ENCODE data around the gene BRICD5.

The BRICD5 gene

DNA sequence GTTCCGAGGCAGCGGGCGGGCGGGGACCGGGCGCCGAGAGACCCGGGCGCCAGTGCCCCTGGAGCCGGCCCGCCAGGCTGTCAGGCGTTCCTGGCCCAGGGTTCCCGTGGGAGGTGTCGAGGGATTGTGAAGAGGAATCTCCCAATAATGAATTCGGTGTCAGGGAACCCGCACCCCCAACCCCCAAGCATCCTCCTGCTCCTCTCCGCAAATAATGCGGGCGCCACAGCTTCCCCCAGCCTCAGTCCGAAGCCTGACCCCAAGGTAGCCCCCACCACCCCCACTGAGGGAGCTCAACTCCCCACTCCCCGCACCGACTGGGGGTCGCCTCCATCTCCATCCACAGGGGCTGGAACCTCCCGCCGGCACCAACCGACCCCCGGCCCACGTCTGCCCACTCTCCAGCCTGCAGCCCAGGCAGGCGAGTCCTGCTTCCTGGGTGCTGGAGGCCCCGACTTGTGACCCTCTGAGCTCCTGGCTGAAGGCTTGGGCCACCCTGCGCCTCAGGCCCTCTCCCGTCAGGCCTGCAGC lies 13.6 kb downstream of the BRICD5 start:
- no peak for DNase-seq

DNA sequence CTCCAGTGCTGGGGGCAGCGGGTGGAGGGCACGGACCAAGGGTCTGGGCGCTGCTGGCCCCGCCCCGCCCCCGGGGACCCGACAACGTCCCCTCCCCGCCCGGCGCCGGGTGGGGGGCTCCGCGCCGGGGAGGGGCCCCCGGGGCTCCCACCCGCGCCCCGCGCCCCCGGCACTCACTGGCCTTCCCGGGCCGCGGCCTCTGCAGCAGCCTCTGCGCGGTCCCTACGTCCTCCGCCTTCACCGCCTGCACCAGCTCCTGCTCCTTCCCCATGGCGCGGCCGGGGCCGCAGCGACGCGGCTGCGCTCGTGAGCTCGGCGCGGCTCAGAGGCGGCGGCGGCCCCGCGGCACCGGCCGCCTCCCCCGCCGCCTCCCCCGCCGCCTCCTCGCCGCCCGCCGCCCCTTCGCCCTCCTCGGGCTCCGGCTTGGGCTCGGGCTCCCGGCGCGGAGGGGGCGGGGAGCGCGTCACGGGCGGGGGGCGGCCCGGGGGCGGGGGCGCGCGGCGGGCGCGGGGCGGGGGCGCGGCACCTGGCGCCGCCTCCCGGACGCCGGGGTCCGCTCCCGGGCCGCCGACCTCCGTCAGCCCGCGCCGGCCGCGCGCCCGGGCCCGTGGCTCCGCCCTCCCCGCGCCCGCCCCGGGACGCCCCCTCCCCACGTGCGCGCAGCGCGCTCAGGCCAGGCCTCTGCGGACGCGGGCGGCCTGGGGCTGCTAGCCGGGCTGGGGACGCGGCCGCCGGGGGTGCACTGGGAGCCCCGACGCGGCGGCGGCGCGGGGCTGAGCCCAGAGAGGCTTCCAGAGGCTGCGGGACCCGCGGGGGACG lies 14.3 kb downstream of the BRICD5 start, which contains the start of gene CASKIN1:
Gene CASKIN1, minus strand, starts transcription at position 444 of the 819 bp plus-strand sequence. Its CDS starts 173 bp downstream, at position 271.
- DNase-seq: peak; percentile 21

DNA sequence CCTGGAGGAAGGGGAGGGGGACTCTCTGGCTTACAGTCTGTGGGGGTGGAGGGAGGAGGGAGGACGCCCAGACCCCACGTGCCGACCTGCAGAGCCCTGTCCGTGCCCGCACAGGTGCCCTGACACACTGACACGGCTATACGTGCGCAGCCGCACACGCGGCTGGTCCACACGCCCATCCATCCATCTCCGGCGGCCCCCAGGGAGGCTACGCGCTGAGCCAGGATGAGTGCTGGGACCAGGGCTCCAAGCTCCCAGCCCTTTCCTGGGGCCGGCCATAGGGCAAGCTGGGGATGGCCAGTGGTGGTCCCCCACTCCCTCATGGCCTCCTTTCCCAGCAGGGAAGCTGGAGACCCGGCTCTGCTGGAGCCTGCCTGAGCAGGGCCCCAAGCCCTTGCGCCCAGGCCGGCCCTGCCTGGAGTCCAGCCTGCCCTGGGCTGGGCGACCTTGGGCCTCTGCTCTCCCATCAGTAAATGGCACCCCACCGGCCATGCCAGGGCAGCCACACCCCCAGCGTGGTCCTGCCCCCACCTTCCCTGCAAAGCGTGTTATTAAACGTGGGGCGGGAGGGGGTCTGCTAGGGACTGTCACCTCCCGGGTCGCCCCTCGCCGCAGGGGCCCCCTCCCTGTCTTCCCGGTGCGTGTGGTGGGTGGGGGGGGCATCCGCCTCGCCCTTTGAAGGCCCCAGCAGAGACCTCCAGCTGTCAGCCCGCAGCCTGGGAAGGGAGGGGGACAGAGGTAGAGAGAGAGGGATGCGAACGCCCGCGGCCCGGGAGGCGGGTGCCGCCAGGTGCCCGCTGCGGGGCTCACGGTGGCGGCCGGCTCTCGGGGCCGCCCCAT lies 15.1 kb downstream of the BRICD5 start:
- DNase-seq: no peak

DNA sequence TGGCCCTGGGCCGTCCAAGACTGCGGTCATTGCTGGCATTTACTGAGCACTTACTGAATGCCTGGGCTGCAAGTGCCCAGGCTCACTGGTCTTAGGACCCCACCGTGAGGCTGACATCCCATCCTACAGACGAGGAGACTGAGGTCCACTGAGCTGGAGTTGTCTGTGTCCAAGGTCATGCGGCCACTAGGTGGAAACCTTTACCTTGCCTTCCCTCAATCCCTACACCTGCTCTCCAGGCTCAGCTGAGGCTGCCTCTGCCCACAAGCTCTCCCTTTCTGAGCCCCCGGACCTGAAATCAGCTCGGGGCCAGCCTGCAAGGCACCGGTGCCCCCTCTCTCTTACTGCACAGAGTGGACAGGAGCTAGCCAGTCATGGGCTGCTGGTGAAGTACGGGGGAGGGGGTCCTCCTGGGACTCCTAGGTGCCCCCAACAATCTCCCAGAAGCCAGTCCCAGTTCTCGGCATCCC lies 15.8 kb downstream of the BRICD5 start:
- peak; percentile 71 for DNase-seq

DNA sequence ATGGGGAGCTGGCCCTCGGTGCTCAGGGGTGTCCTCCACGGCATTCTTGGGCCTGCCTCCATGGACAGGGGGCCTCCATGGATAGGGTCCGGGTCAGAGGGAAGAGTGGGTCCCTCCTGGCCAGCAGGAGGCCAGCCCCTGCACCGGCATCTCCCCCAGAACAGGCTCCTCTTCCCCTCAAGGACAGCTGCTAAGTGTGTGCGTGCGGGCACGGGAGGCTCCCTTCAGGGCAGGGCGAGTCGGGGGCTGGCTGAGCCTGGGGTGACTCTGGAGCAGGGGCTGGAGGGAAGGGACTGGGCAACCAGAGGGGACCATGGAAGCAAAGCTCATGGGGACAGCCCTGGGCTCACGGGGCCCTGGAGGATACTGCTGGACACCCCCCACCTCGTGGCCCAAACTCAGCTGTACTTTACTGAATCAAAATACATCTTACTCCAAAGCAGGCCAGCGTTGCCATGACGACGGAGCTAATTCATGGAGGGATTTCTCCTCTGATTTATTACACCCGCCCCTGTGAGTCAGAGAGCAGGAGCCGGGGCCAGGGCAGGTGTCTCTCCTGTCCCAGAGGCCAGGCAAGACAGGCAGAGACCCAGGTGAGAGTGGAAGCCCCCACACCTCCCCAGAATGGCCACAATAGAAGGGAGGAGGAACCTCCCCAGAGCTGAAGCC lies 16.4 kb downstream of the BRICD5 start:
- DNase-seq: no peak

DNA sequence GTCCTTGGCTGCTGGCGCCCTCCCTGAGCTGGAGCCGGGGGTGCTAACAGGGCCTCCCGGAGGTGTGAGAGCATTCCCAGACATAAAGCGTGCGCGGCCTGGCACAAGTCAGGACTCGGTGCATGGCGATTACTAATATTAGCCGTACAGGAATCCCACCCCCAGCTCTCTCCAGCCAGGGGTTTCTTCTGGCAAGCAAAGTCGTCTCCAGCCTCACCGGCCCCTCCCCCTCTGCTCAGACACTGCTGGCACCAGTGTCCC lies 19.3 kb downstream of the BRICD5 start:
- no peak for DNase-seq

DNA sequence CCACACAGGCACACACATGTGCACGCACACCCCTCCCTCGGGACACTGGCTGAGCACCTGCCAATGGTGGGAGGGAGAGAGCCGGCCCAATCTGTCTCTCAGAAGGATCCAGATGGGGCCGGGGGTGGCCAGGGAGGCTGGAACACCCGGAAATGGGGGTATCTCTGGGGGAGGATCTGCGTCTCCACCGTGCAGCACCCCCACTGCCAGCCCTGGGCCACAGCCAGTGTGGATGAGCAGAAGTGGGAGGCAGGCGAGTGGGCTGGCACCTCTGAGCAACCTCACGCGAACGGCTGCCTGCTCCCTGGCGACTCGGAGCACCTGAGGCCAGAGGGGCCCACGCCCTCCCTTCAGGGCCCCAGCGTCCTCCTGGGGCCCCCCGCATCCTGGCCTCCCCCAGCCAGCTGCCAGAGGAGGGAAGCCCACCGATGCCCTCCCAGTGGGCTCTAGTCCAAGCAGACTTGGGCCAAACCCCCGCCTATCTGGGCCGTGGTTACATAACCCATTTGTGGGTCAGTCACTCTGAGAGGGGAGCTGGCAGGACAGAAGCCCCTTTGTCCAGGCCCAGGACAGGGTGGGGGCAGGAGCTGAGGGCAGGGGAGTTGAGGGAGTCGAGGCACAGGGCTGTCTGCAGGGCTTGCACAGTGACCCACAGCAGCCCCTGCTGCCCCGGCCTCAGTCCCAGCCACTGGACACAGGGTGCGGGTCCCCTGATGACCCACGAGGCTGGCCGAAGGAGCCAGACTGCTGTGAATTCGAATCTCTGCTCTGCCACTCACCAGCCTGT lies 19.8 kb downstream of the BRICD5 start:
- no peak for DNase-seq

DNA sequence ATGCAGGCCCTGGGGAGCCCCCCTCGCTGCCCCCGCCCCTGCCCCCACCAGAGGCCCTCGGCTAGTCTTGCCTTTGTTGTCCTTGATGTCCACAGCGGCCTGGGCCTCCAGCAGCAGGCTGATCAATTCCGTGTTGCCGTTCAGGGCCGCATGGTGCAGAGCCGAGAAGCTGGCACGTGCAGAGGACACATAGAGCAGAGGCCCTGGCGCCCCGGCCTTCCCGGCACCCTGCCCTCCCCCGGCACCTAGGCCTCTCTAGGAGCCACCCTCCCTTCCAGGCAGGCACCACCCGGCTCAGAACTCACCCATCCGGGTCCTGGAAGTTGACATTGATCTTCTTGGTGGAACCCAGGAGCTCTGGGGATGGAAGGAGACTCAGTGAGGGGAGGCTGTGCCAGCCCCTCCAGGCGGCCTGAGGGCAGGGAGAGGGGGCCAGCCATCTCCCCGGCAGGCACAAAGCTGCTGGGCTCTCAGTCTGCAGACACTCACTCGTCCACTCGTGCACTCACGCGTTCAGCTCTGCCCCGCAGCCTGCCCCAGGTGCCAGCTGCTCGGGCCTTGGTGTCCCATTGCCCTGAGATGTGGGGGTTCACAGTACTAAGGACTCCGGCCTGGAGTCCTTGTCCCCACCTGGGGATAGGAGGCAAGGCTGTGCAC lies 20.5 kb downstream of the BRICD5 start:
- no peak for DNase-seq

DNA sequence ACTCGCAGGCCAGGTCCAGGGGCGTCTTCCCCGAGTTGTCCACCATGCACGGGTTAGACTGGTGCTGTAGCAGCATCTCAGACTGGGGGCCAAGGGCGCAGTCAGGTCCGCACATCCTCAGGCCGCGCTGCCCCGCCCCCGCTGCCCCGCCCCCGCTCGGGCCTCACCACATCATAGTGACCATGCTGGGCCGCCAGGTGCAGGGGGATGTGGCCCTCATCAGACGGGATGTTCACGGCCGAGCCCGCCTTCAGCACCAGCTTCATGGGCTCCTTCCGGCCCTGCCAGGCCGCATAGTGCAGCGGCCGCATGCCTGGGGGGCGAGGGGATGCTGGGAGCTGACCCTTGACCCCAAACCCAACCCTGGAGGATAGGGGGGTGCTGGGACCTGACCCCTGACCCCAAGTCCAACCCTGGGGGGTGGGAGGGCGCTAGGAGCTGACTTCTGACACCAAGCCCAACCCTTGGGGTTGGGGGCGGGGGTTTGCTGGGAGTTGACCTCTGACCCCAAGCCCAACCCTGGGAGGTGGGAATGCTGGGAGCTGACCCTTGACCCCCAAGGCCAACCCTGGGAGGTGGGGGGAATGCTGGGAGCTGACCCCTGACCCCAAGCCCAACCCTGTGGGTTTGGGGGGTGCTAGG lies 21.3 kb downstream of the BRICD5 start:
- DNase-seq: no peak

DNA sequence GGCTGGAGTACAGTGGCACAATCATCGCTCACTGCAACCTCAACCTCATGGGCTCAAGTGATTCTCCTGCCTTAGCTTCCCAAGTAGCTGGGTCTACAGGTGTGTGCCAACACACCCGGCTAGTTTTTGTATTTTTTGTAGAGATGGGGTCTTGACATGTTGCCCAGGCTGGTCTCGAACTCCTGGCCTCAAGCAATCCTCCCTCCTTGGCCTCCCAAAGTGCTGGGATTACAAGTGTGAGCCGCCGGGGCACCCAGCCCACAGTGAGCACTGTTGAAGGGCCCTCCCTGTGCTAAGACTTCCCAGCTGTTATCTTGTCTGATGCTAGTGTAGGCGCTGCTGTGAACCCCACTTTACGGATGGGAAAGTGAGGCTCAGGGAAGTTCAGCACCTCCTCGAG lies 22.3 kb downstream of the BRICD5 start:
- DNase-seq: no peak

DNA sequence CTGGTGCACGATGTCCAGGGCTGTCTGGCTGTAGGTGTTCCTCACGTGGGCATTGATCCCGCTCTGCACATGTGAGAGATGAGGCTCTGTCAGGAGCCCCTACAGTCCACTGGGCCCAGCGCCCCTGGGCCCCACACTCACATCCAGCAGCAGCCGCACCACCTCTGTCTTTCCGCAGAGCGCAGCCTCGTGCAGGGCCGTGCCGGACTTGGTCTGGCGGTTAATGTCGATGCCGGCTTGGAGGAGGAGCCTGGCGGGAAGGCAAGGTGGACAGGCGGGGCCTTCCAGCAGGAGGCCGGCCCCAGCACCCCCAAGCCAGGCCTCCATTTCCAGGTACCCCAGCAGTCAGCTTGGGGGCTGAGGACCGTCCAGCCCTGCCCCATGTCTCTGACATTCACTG lies 23.5 kb downstream of the BRICD5 start:
- no peak for DNase-seq

DNA sequence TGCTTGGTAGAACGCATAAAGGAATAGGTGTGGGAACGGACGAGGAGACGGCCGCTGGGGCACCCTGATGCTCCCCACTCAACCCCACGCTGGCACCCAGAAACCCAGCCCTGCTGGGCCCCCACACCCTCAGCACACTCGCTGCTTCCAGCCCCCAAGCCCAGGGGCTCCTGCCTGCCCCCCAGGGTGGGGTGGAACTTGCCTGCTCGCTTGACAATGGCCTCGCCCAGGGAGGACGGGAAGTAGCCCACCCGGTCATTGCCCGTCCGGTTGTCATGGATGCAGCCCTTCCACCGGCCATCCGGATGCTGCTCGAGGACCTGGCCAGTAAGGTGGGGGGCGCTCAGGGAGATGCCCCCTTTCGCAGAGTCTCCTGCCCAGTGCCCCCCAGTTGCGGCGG lies 24.2 kb downstream of the BRICD5 start:
- no peak for DNase-seq

DNA sequence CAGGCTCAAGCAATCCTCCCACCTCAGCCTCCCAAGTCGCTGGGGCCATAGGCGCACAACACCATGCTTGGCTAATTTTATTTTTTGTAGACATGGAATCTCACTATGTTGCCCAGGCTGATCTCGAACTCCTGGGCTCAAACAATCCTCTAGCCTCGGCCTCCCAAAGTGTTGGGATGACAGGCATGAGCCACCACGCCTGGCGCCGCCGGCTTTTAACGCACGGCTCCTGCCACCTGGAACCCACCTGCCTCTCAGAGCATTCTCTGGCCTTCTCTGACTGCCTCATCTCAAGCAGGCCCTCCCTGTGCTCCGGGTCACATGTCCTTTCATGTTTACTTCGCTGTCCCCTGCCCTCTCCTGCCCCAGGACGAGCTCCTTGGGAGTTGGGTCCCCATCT lies 24.6 kb downstream of the BRICD5 start:
- DNase-seq: no peak

DNA sequence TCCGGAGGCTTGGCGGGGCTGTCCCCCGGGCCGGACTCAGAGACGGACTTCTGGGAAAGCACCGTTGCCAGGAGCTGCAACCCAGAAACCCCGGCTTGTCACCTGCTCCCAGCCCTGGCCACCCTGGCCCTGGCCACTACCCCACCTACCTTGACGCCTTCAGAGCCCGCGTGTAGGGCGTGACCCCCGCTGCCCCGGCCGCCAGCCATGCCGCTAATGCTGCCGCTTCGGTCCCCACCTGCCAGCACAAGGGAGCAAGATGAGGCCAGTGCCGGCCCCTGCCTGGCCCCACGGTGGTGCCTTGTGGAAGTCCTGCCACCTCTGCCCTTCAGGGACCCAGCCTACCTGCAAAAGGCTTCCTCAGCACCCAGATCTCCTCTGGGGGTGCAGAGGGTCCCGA lies 25.7 kb downstream of the BRICD5 start:
- DNase-seq: no peak

DNA sequence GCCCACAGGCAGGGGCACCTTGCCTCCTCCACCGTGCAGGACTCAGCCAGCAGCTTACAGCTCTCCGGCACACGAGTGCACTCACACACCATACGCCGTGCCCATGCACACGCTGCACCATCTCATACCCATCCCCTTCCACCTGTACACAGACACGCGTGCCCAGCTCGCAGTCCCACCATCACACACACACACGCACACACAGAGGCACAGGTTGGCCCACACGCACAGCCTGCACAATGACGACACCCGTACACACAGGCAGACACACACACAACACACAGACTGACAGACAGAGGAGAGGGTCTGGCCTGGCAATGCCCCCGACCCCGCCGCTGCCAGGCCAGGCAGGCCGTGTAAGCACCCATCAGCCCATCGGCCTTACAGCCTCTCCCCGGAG lies 26.3 kb downstream of the BRICD5 start:
- no peak for DNase-seq

DNA sequence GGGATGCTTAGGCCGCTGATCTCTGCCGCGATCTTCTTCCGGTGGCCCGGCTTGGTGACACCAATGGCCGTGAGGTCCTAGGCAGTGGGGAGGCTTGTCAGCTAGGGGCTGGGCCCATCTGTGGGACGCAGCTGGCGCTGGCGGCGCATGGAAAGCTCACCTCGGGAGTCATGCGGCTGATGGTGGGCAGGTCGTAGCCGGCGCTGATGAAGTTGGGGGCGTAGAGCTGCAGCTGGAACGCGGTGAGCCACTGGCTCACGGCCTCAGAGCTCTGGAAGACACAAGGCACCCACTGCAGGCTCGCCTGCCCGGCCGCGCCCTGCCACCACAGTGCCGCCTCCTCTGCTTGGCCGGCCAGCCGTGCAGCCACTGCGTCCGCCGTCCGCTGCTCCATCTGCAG lies 27.0 kb downstream of the BRICD5 start:
- DNase-seq: no peak

DNA sequence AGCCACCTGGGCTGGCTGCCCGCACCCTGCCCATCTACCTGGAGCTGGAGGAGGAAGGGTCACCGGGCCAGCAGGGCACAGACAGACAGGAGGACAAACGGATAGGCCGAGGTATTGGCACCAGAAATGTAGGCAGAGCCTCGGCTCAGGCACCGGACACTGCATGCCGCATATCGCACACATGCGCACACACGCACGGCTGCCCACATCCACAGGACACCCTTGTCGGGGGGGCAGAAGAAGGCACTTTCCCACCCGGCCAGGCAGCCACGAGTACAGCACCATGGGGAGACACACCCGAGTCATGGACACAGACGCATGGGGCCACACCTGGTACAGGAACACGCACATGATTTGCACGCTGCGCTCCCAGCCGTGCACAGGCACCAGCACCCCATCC lies 28.7 kb downstream of the BRICD5 start:
- no peak for DNase-seq

DNA sequence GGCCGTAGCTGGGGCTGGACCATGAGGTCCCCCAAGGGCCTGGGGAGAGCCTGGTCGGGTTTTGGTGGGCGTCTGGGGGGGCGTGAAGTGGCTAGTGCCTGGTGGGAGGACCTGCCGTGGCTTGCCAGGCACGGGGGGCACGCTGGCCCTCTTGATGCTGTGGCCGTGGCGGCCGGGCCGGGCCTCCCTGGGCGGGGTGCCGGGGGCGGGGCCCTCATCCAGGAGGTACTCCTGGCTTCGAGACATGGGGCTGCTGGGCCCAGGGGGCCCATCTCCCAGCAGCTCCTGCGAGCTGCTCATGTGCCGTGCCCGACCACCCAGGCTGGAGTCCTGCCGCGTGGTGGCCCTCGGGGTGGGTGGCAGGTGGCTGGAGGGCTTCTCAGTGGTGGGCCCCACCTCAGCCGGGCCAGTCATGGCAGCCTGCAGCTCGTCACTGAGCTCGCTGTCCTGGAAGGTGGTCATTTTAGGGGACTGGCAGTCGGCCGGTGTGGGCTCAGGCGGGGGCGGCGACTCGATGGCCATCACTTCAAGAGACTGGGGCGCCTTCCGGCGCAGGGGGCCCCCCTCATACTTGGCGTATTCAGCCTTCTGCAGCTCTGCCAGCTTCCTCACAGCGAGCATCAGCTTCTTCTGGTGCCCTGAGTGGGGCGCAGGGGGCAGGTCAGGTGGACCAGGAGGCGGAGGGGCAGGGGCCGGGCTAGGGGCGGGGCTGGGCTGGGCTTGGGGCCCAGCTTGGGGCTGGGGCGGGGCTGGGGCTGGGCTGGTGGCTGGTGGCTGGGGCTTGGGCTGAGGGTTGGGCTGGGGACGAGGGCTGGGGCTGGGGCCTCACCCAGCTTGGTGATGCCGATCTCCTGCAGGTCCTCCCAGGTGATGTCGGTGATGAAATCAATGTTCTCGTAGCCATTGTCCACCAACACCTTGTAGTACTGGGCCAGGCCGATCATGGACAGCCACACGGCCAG lies 29.4 kb downstream of the BRICD5 start:
- DNase-seq: no peak

DNA sequence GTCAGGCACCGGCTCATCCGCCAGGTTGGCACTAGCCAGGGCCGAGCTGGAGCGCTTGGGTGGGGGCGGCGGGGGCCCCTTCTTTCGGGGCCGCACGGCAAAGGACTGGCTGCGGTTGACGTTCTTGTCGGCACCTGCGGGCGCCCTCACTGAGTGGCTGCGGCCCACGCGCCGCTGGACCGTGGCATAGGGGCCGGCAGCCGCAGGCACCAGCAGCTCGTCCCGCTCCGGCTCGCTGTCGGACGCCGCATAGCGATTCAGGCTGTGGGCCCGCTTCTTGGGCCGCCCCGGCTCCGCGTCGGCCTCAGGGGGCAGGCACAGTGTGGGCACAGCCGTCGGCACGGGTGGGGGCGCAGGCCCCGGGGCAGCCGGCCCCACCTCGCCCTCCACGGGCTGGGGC lies 30.2 kb downstream of the BRICD5 start:
- no peak for DNase-seq

DNA sequence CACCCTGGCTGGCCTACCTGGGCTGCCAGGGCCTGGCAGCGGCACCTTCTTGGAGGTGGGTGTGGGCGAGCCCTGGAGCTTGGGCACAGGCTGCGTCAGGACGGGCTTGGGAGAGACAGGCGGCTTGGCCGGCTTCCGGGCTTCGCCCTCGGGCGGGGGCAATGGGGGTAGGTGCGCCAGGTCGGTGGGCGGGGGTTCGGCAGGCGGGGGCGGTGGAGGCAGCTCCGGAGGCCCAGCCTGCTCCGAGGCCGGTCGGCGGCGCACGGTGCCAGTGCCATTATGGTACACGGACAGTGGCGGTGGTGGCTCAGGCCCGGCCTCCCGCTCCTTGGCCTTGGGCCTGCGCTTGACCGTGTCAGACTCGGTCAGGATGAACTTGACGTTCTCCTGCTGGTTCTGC lies 31.1 kb downstream of the BRICD5 start:
- DNase-seq: no peak

Data from CD4-positive, alpha-beta T cell treated with Interleukin-17A for 4 hours (primary cell).